ENCODE measurements around the gene RNF181. TPM values are rescaled to one million over a fixed set of nuclear protein-coding genes. Genes with fewer than 3 reads are reported as not detected.
A peak's percentile ranks its signal among the peaks of the same experiment; 100 is the strongest.

The RNF181 gene
- total RNA-seq, 4 donors from 2014 or later, result 86.9 to 202 (median 168) TPM

DNA sequence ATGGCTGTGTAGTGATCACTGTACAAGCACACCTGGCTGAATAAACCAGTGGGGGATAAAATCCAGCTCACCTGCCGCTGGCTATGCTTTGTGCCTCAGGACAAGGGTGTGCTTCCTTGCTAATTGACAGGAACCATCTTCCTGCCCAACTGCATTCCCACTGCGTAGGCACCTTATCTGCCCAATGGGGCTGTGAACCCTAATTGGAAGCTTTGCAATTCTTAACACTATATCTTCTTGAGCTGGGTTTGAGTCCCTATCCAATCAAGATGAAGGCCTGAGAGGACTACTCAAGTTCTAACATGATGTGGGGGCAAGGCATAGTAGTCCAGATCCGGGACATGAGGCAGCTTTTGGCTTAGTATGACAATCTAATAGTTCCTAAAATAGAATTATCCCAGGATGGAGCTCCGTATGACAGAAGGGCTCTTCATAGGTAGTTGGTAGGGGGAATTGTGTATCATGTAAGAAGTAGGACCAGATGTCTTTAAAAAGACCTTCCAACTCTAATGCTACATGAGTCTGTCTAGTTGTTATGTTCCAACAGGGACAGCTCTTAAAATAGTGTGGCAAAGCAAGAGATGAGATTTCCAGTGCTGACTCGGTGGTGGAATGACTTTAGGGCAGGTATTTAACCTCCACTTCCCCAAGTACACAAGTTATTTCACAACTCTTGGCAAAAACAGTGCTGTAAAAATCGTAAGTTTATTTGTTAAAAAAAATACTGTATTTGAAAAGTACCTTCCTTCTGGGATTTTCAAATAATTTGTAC, 9.2 kb downstream of the RNF181 start:
- peak in 1 of 2 donors; percentile 38 for DNase-seq
- Histone ChIP-seq H3K4me3 (replicated peaks in 1 of 3) (no peak overlapping the region), H3K4me1 (peaks cover 29 to 45% of the 10 kb centered on the region in 2 donors), H3K27ac (peak overlapping the region; percentile 33 to 78 (median 45)), H3K9me3 (no peaks in the 10 kb centered on the region), H3K36me3 (peaks cover 7 to 13% of the 10 kb centered on the region in 2 donors), H3K27me3 (no peaks in the 10 kb centered on the region)
- intact Hi-C loops (cut with DNase I), result no loop called here
- WGBS, 2 donors, result 54 to 57% methylated on average over 5 to 6 of the region's 6 CpGs
- no peak for TF ChIP-seq POLR2A (IDR thresholded peaks at IDR 0.05)
- TF ChIP-seq, protein P1, sequence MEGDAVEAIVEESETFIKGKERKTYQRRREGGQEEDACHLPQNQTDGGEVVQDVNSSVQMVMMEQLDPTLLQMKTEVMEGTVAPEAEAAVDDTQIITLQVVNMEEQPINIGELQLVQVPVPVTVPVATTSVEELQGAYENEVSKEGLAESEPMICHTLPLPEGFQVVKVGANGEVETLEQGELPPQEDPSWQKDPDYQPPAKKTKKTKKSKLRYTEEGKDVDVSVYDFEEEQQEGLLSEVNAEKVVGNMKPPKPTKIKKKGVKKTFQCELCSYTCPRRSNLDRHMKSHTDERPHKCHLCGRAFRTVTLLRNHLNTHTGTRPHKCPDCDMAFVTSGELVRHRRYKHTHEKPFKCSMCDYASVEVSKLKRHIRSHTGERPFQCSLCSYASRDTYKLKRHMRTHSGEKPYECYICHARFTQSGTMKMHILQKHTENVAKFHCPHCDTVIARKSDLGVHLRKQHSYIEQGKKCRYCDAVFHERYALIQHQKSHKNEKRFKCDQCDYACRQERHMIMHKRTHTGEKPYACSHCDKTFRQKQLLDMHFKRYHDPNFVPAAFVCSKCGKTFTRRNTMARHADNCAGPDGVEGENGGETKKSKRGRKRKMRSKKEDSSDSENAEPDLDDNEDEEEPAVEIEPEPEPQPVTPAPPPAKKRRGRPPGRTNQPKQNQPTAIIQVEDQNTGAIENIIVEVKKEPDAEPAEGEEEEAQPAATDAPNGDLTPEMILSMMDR (IDR thresholded peaks at IDR 0.05), result no peak

DNA sequence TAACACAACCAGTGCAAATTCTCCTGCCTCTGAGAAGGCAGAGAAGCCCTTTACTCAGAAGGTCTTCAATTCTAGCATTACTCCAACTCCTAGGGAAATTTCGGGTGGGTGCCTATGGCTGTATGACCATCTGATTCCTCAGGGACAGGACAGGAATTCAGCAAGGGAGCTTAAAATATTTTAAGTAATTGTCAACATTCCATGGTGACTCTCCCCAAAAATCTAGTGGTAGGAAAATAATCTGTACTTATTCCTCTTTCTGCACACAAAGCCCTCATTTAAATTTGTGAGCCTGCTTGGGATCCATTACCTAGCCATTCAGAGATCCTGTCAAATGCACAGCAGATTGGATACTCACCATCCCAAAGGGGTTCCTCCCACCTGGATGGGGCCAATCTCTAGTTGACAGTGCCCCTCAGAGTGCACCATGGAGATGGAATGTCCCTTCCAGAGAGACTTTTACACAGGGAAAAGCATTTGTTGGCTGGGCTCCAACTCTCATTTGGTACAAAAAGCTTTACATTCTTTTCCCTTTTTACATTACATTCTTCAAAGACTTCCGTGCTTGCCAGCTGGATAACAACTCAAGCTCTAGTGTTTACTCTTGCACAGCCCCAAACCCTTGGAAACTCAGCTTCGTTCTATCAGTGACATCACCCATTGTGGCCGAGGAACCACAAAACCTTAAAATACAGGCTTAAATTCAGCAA, 10.0 kb downstream of the RNF181 start:
- Histone ChIP-seq H3K9me3 (no peaks in the 10 kb centered on the region), H3K4me3 (replicated peaks in 1 of 3) (no peak overlapping the region), H3K36me3 (peaks cover 7 to 13% of the 10 kb centered on the region in 2 donors), H3K4me1 (peaks cover 33 to 50% of the 10 kb centered on the region in 2 donors), H3K27ac (peak overlapping the region; percentile 33 to 78 (median 45)), H3K27me3 (no peaks in the 10 kb centered on the region)
- intact Hi-C loops (cut with DNase I), result no loop called here
- WGBS, 2 donors, result 35 to 58% methylated on average over 4 of the region's 4 CpGs
- TF ChIP-seq, protein P1 (IDR thresholded peaks at IDR 0.05), result no peak
- TF ChIP-seq POLR2A (IDR thresholded peaks at IDR 0.05), result no peak
- peak in 1 of 2 donors; percentile 71 for DNase-seq

DNA sequence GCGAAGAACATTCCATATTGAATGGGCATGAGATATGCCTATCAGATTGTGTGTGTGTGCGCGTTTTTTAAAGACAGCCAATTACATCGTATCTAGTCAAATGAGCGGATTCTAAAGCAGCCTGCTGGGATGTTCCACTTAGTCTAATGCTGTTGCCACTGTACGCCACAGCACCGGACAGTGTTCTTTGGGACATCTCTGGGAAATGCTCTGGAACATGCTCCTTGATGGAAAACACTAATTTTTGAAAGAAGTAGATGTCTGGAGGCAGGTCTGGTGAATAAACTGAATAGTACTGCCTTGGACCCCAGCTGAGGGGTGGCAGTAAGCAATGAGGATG, 10.5 kb downstream of the RNF181 start:
- peak overlapping the region in 1 of 3 donors; percentile 4 for H3K27ac ChIP-seq
- TF ChIP-seq, protein P1 (IDR thresholded peaks at IDR 0.05), result no peak
- TF ChIP-seq POLR2A (IDR thresholded peaks at IDR 0.05), result no peak
- H3K4me3 ChIP-seq (replicated peaks in 1 of 3), result no peak overlapping the region
- no peaks in the 10 kb centered on the region for H3K9me3 ChIP-seq
- no peaks in the 10 kb centered on the region for H3K27me3 ChIP-seq
- no peak for DNase-seq
- H3K4me1 ChIP-seq, result peaks cover 36 to 47% of the 10 kb centered on the region in 2 donors
- intact Hi-C loops (cut with DNase I), result no loop called here
- peaks cover 7 to 13% of the 10 kb centered on the region in 2 donors for H3K36me3 ChIP-seq
- WGBS, 2 donors, result 82 to 91% methylated on average over 7 of the region's 7 CpGs

DNA sequence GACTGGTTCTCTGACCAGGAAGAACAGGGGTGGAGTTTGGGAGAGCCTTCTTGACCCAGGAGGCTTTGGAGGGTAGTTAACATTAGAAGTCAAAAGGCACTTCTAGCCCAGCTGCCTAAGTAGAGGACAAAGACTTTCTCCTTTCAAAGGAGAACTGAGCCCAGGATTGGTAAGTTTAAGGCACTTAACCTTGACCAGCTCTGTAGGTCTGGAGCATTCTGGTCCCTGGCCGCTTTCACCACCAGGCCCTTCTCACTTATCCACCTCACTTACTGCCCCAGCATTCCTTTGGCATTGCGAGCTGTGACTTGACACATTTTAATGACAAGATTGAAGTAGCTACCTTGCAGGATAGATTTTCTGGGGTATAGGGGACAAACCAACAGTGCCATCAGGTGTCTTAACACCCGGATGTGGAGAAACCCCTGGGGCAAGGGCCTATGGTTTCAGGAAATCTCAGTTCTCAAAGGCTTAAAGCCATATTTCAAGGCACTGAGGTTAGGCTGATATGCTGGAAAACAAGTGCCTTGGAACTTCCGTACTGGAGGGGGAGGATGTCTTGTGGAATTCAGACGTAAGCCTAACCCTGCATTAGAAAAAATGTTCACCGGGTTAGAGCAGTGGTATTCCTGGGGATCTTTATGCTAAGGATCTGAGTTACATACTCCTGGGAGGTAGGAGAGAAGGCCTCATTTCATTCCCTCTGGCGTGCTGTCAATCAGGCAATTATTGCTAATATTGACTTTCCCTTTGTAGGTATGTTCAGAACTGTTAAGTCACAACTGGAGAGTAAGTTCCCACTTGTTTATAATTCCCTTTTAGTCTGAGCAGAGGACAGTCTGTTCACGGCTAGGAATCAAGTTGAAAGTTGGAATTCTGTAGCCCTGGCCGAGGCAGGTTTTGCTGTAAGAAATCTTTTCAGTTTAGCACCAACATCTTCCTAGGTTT, 12.0 kb downstream of the RNF181 start:
- WGBS, 2 donors, result 87 to 88% methylated on average over 9 of the region's 9 CpGs

More for the DNA sequence above, 12.0 kb downstream of the RNF181 start:
- no peaks in the 10 kb centered on the region for H3K27me3 ChIP-seq
- DNase-seq, result no peak
- TF ChIP-seq POLR2A (IDR thresholded peaks at IDR 0.05), result no peak
- TF ChIP-seq, protein P1 (IDR thresholded peaks at IDR 0.05), result no peak
- H3K36me3 ChIP-seq, result peaks cover 7 to 13% of the 10 kb centered on the region in 2 donors
- no peaks in the 10 kb centered on the region for H3K9me3 ChIP-seq
- H3K27ac ChIP-seq, result no peak overlapping the region
- H3K4me3 ChIP-seq (replicated peaks in 1 of 3), result no peak overlapping the region
- intact Hi-C loops (cut with DNase I), result no loop called here
- H3K4me1 ChIP-seq, result peaks cover 32 to 40% of the 10 kb centered on the region in 2 donors
